ENCODE data around the gene G3BP1.
A peak's percentile ranks its signal among the peaks of the same experiment; 100 is the strongest.
"Not testable (repeated sequence)": the region's sequence is repeated elsewhere in the genome, so short reads cannot be mapped to it uniquely, and the experiment has no call there.

The G3BP1 gene

GRCh38 chr5:151771259-151772028 lies at the start of gene G3BP1:
TSS of gene G3BP1 (plus strand) at chr5:151771954. CDS start at chr5:151786621, 14,667 bp downstream.
- DNase-seq: peak; percentile 81 to 100 (median 100)

GRCh38 chr5:151722546-151722945 lies 49.2 kb upstream of the G3BP1 start:
- DNase-seq: no peak

GRCh38 chr5:151724360-151724759 lies 47.4 kb upstream of the G3BP1 start:
- peak in 32 of 51 donors; percentile 7 to 85 (median 40) for DNase-seq

- DNase-seq: not testable (repeated sequence)
Measured at GRCh38 chr5:151729597-151729996, 42.2 kb upstream of the G3BP1 start.

GRCh38 chr5:151730381-151730780 lies 41.4 kb upstream of the G3BP1 start:
- DNase-seq: no peak

- no peak for DNase-seq
Measured at GRCh38 chr5:151733358-151734063, 38.2 kb upstream of the G3BP1 start.

GRCh38 chr5:151734064-151734408 lies 37.7 kb upstream of the G3BP1 start:
- no peak for DNase-seq

- DNase-seq: no peak
Measured at GRCh38 chr5:151735646-151736045, 36.1 kb upstream of the G3BP1 start.

GRCh38 chr5:151737431-151737830 lies 34.3 kb upstream of the G3BP1 start:
- no peak for DNase-seq

GRCh38 chr5:151738125-151738848 lies 33.5 kb upstream of the G3BP1 start:
- no peak for DNase-seq

- DNase-seq: no peak
Measured at GRCh38 chr5:151739395-151739794, 32.4 kb upstream of the G3BP1 start.

GRCh38 chr5:151739939-151740335 lies 31.8 kb upstream of the G3BP1 start:
- DNase-seq: no peak

GRCh38 chr5:151740336-151740942 lies 31.3 kb upstream of the G3BP1 start:
- DNase-seq: peak in 36 of 51 donors; percentile 3 to 72 (median 46)

GRCh38 chr5:151740958-151741373 lies 30.8 kb upstream of the G3BP1 start:
- peak in 1 of 51 donors; percentile 41 for DNase-seq

- no peak for DNase-seq
Measured at GRCh38 chr5:151741678-151742423, 29.9 kb upstream of the G3BP1 start.

- peak in 41 of 51 donors; percentile 7 to 68 (median 37) for DNase-seq
Measured at GRCh38 chr5:151742870-151743294, 28.9 kb upstream of the G3BP1 start.

- DNase-seq: no peak
Measured at GRCh38 chr5:151743530-151743929, 28.2 kb upstream of the G3BP1 start.

GRCh38 chr5:151745071-151745705 lies 26.6 kb upstream of the G3BP1 start:
- DNase-seq: peak in 49 of 51 donors; percentile 9 to 91 (median 66)

GRCh38 chr5:151750121-151750520 lies 21.6 kb upstream of the G3BP1 start:
- DNase-seq: no peak

GRCh38 chr5:151751091-151751490 lies 20.7 kb upstream of the G3BP1 start:
- no peak for DNase-seq

Data from hypothalamus (tissue), 51 donors.